ENCODE data around the gene EDC4.
"Not testable (repeated sequence)": the region's sequence is repeated elsewhere in the genome, so short reads cannot be mapped to it uniquely, and the experiment has no call there.

- TF ChIP-seq, protein P1, sequence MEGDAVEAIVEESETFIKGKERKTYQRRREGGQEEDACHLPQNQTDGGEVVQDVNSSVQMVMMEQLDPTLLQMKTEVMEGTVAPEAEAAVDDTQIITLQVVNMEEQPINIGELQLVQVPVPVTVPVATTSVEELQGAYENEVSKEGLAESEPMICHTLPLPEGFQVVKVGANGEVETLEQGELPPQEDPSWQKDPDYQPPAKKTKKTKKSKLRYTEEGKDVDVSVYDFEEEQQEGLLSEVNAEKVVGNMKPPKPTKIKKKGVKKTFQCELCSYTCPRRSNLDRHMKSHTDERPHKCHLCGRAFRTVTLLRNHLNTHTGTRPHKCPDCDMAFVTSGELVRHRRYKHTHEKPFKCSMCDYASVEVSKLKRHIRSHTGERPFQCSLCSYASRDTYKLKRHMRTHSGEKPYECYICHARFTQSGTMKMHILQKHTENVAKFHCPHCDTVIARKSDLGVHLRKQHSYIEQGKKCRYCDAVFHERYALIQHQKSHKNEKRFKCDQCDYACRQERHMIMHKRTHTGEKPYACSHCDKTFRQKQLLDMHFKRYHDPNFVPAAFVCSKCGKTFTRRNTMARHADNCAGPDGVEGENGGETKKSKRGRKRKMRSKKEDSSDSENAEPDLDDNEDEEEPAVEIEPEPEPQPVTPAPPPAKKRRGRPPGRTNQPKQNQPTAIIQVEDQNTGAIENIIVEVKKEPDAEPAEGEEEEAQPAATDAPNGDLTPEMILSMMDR (conservative IDR thresholded peaks at IDR 0.05), result not testable (repeated sequence)
- TF ChIP-seq ZFX (IDR thresholded peaks at IDR 0.05), result not testable (repeated sequence)
These were observed 35.7 kb upstream of the EDC4 start for GRCh38 chr16:67837190-67837589.

Measured in C4-2B (cell line).